HEK293 (cell line): ENCODE results near the gene NOVA2.
A peak's percentile ranks its signal among the peaks of the same experiment; 100 is the strongest.

Experiments used
- CTCF ChIA-PET: fragments of 350-600 bp; formaldehyde crosslinking; extraction: SDS; loops from one replicate; lab custom pipeline; 2021; ENCODE audit warnings: antibody characterized with exemption; lab: Yijun Ruan, JAX
- POLR2A ChIA-PET: fragments of 300-600 bp; formaldehyde crosslinking; extraction: SDS; loops from one replicate; lab custom pipeline; 2020; ENCODE audit warnings: antibody characterized with exemption, inconsistent platforms; lab: Yijun Ruan, JAX
- H3K27ac ChIP-seq: fragments of 200-500 bp; sonication (Bioruptor generic); 2 replicates; pipeline ENCODE4 v1.5.1; 2014; ENCODE audit warnings: low read depth, low read length, control low read depth, inconsistent platforms; ENCODE audit errors: extremely low read depth
- H3K36me3 ChIP-seq, 2 experiments: fragments of 200-500 bp in 1 of 2; sonication (Bioruptor generic) in 1 of 2; 1 replicate in 1 of 2; 2 replicates in 1 of 2; pipeline ENCODE4 v1.5.1; 2014 to 2017; ENCODE audit warnings: inconsistent platforms in 2 of 2, low read length in 2 of 2; ENCODE audit not compliant: control insufficient read depth in 2 of 2, insufficient read depth in 1 of 2
- H3K4me1 ChIP-seq: fragments of 200-500 bp; sonication (Bioruptor generic); 2 replicates; pipeline ENCODE4 v1.5.1; 2014; ENCODE audit warnings: mild to moderate bottlenecking, low read length, inconsistent platforms; ENCODE audit not compliant: control insufficient read depth, insufficient read depth
- H3K4me3 ChIP-seq: 2 replicates; pipeline ENCODE4 v1.5.1; 2011; ENCODE audit warnings: low read depth, mild to moderate bottlenecking, control low read depth, low read length, moderate library complexity
- H3K9me3 ChIP-seq: fragments of 200-500 bp; sonication (Bioruptor generic); 2 replicates; pipeline ENCODE4 v1.5.1; 2014; ENCODE audit warnings: low read depth, low read length, inconsistent platforms; ENCODE audit not compliant: control insufficient read depth, insufficient read depth
- CTCF ChIP-seq: fragments of 450-650 bp; formaldehyde crosslinking; IDR thresholded peaks from 2 replicates; pipeline ENCODE4 v1.5.1; 2016; ENCODE audit warnings: missing biosample characterization, missing genetic modification characterization
- GFI1B ChIP-seq: fragments of 450-650 bp; formaldehyde crosslinking; IDR thresholded peaks from 2 replicates; pipeline ENCODE4 v1.5.1; 2016; ENCODE audit warnings: missing biosample characterization, missing genetic modification characterization
- GLI2 ChIP-seq: fragments of 450-650 bp; formaldehyde crosslinking; IDR thresholded peaks from 2 replicates; pipeline ENCODE4; 2017; ENCODE audit warnings: missing biosample characterization, missing genetic modification characterization, low read depth, borderline replicate concordance
- MEIS1 ChIP-seq: sonication (generic); formaldehyde crosslinking; IDR thresholded peaks from 2 replicates; pipeline ENCODE4 v1.8.1; 2022; ENCODE audit warnings: missing genetic modification reagents, mild to moderate bottlenecking, borderline replicate concordance
- SALL2 ChIP-seq: fragments of 450-650 bp; formaldehyde crosslinking; IDR thresholded peaks from 2 replicates; pipeline ENCODE4 v1.5.0; 2017; ENCODE audit warnings: missing biosample characterization, mild to moderate bottlenecking, missing genetic modification characterization, borderline replicate concordance
- SCRT1 ChIP-seq: fragments of 450-650 bp; formaldehyde crosslinking; IDR thresholded peaks from 2 replicates; pipeline ENCODE4 v1.5.1; 2016; ENCODE audit warnings: missing biosample characterization, missing genetic modification characterization, borderline replicate concordance
- YY1 ChIP-seq: fragments of 450-650 bp; formaldehyde crosslinking; IDR thresholded peaks from 2 replicates; pipeline ENCODE4 v1.5.1; 2018; ENCODE audit warnings: missing biosample characterization, missing genetic modification characterization
- ZFHX2 ChIP-seq: fragments of 450-650 bp; formaldehyde crosslinking; conservative IDR thresholded peaks from 2 replicates; pipeline ENCODE4 v1.5.1; 2016; ENCODE audit warnings: missing biosample characterization, missing genetic modification characterization
- ZNF16 ChIP-seq: fragments of 450-650 bp; formaldehyde crosslinking; IDR thresholded peaks from 2 replicates; pipeline ENCODE4 v1.5.1; 2016; ENCODE audit warnings: low read depth, missing biosample characterization, missing genetic modification characterization
- ZNF2 ChIP-seq: fragments of 450-650 bp; formaldehyde crosslinking; IDR thresholded peaks from 2 replicates; pipeline ENCODE4 v1.5.1; 2016; ENCODE audit warnings: missing biosample characterization, missing genetic modification characterization
- ZNF23 ChIP-seq: fragments of 450-650 bp; formaldehyde crosslinking; IDR thresholded peaks from 2 replicates; pipeline ENCODE4 v1.5.1; 2016; ENCODE audit warnings: missing biosample characterization, missing genetic modification characterization, borderline replicate concordance
- ZNF335 ChIP-seq: fragments of 450-650 bp; formaldehyde crosslinking; conservative IDR thresholded peaks from 2 replicates; pipeline ENCODE4 v1.5.1; 2016; ENCODE audit warnings: missing biosample characterization, missing genetic modification characterization
- ZNF37A ChIP-seq: fragments of 450-650 bp; IDR thresholded peaks from 2 replicates; pipeline ENCODE4 v1.5.1; 2018; ENCODE audit warnings: missing biosample characterization, missing genetic modification characterization
- ZNF555 ChIP-seq: fragments of 450-650 bp; formaldehyde crosslinking; conservative IDR thresholded peaks from 2 replicates; pipeline ENCODE4 v1.5.1; 2017; ENCODE audit warnings: missing biosample characterization, mild to moderate bottlenecking, missing genetic modification characterization, inconsistent platforms
- ZNF639 ChIP-seq: fragments of 450-650 bp; formaldehyde crosslinking; IDR thresholded peaks from 2 replicates; pipeline ENCODE4 v1.5.1; 2016; ENCODE audit warnings: missing biosample characterization, missing genetic modification characterization
- ZNF837 ChIP-seq: fragments of 450-650 bp; formaldehyde crosslinking; IDR thresholded peaks from 2 replicates; pipeline ENCODE4 v1.5.1; 2016; ENCODE audit warnings: missing biosample characterization, missing genetic modification characterization
- TF ChIP-seq, protein P1 (sequence below): fragments of 450-650 bp; formaldehyde crosslinking; IDR thresholded peaks from 2 replicates; pipeline ENCODE4 v1.5.1; 2017; ENCODE audit warnings: missing biosample characterization, mild to moderate bottlenecking, missing genetic modification characterization, moderate library complexity
- TF ChIP-seq, protein P2 (sequence below): fragments of 450-650 bp; formaldehyde crosslinking; IDR thresholded peaks from 2 replicates; pipeline ENCODE4 v1.5.1; 2017; ENCODE audit warnings: missing biosample characterization, missing genetic modification characterization
- TF ChIP-seq, protein P3 (sequence below): fragments of 450-650 bp; formaldehyde crosslinking; IDR thresholded peaks from 2 replicates; pipeline ENCODE4 v1.5.1; 2016; ENCODE audit warnings: missing biosample characterization, missing genetic modification characterization

Gene NOVA2

GRCh38 chr19:45908956-45909355, 64.7 kb downstream of the NOVA2 start:
- Histone ChIP-seq H3K9me3 (no peaks in the 10 kb centered on the region), H3K36me3 (no peaks in the 10 kb centered on the region), H3K27ac (no peak overlapping the region), H3K4me1 (no peaks in the 10 kb centered on the region), H3K4me3 (no peak overlapping the region)
- POLR2A ChIA-PET = interaction anchor here (0.7 kb wide), 1 partner anchor 46 kb away, joined by 3 read pairs; no protein-coding TSS in a partner anchor
- TF ChIP-seq CTCF (tag by site-specific recombination) = 0 out of 2 replicates have a peak, but pooled peaks have one; percentile 26
- no peak for TF ChIP-seq YY1 (tag by site-specific recombination)
- TF ChIP-seq ZFHX2 (tag by site-specific recombination) = peak; percentile 44; the same call in 1 of the 2 replicates
- CTCF ChIA-PET = interaction anchor here (1.2 to 1.6 kb wide), 2 partner anchors 9 to 91 kb away, joined by 3 to 4 read pairs; no protein-coding TSS in a partner anchor

GRCh38 chr19:45906221-45906620, 67.4 kb downstream of the NOVA2 start:
- no peak overlapping the region for H3K4me3 ChIP-seq
- POLR2A ChIA-PET = no interaction called here
- H3K27ac ChIP-seq = no peak overlapping the region
- no peaks in the 10 kb centered on the region for H3K36me3 ChIP-seq
- H3K9me3 ChIP-seq = no peaks in the 10 kb centered on the region
- CTCF ChIA-PET = no interaction called here
- H3K4me1 ChIP-seq = peaks cover 8% of the 10 kb centered on the region; the same call in 1 of the 2 replicates
- no peak for TF ChIP-seq ZNF335 (tag by site-specific recombination)
- TF ChIP-seq, protein P1, sequence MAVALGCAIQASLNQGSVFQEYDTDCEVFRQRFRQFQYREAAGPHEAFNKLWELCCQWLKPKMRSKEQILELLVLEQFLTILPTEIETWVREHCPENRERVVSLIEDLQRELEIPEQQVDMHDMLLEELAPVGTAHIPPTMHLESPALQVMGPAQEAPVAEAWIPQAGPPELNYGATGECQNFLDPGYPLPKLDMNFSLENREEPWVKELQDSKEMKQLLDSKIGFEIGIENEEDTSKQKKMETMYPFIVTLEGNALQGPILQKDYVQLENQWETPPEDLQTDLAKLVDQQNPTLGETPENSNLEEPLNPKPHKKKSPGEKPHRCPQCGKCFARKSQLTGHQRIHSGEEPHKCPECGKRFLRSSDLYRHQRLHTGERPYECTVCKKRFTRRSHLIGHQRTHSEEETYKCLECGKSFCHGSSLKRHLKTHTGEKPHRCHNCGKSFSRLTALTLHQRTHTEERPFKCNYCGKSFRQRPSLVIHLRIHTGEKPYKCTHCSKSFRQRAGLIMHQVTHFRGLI (tag by site-specific recombination) = no peak
- TF ChIP-seq ZNF37A (tag by site-specific recombination) = no peak

GRCh38 chr19:45905011-45905410, 68.7 kb downstream of the NOVA2 start:
- Histone ChIP-seq H3K9me3 (no peaks in the 10 kb centered on the region), H3K27ac (no peak overlapping the region), H3K36me3 (peaks cover 2 to 10% of the 10 kb centered on the region in 2 experiments; a peak in 2 of 3 replicates), H3K4me3 (no peak overlapping the region), H3K4me1 (peaks cover 9% of the 10 kb centered on the region; the same call in 1 of the 2 replicates)
- CTCF ChIA-PET = interaction anchor here (0.6 kb wide), 2 partner anchors 23 to 732 kb away, joined by 3 to 10 read pairs; no protein-coding TSS in a partner anchor
- POLR2A ChIA-PET = no interaction called here
- no peak for TF ChIP-seq SCRT1 (tag by site-specific recombination)
- TF ChIP-seq GFI1B (tag by site-specific recombination) = no peak
- TF ChIP-seq MEIS1 (CRISPR knock-in tag) = no peak
- TF ChIP-seq, protein P2, sequence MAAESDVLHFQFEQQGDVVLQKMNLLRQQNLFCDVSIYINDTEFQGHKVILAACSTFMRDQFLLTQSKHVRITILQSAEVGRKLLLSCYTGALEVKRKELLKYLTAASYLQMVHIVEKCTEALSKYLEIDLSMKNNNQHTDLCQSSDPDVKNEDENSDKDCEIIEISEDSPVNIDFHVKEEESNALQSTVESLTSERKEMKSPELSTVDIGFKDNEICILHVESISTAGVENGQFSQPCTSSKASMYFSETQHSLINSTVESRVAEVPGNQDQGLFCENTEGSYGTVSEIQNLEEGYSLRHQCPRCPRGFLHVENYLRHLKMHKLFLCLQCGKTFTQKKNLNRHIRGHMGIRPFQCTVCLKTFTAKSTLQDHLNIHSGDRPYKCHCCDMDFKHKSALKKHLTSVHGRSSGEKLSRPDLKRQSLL = no peak
- TF ChIP-seq, protein P3, sequence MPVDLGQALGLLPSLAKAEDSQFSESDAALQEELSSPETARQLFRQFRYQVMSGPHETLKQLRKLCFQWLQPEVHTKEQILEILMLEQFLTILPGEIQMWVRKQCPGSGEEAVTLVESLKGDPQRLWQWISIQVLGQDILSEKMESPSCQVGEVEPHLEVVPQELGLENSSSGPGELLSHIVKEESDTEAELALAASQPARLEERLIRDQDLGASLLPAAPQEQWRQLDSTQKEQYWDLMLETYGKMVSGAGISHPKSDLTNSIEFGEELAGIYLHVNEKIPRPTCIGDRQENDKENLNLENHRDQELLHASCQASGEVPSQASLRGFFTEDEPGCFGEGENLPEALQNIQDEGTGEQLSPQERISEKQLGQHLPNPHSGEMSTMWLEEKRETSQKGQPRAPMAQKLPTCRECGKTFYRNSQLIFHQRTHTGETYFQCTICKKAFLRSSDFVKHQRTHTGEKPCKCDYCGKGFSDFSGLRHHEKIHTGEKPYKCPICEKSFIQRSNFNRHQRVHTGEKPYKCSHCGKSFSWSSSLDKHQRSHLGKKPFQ (tag by site-specific recombination) = no peak
- no peak for TF ChIP-seq GLI2 (tag by site-specific recombination)
- TF ChIP-seq ZNF2 (tag by site-specific recombination) = no peak
- no peak for TF ChIP-seq ZNF837 (tag by site-specific recombination)
- no peak for TF ChIP-seq ZNF16 (tag by site-specific recombination)
- no peak for TF ChIP-seq SALL2
- TF ChIP-seq, protein P1 (tag by site-specific recombination) = no peak
- TF ChIP-seq ZNF23 = no peak
- TF ChIP-seq ZNF555 (tag by site-specific recombination) = no peak
- no peak for TF ChIP-seq ZNF639 (tag by site-specific recombination)
